Vagina (tissue), 2 donors: ENCODE results near the gene OARD1. TPM values are rescaled to one million over a fixed set of nuclear protein-coding genes. Genes with fewer than 3 reads are reported as not detected.

Source experiments
- DNase-seq, 2 donors: peaks; one replicate each; pipeline ENCODE4 v3.0.0-alpha.2; 2017; ENCODE audit errors: extremely low spot score in 2 of 2
- H3K27ac ChIP-seq: fragments of 200-600 bp; sonication (generic); one replicate; pipeline ENCODE4 v1.5.1; 2019
- H3K27me3 ChIP-seq: fragments of 200-600 bp; sonication (generic); one replicate; pipeline ENCODE4 v1.5.1; 2019
- H3K36me3 ChIP-seq, 2 donors: fragments of 200-600 bp; sonication (generic); one replicate each; pipeline ENCODE4 v1.5.1; 2017 to 2019
- H3K4me1 ChIP-seq: fragments of 200-600 bp; sonication (generic); one replicate; pipeline ENCODE4 v1.5.1; 2019
- H3K4me3 ChIP-seq, 2 donors: fragments of 200-600 bp; sonication (generic); 1 replicate in 1 of 2; 2 replicates in 1 of 2; pipeline ENCODE4 v1.5.1; 2016 to 2019
- H3K9me3 ChIP-seq: fragments of 200-600 bp; sonication (generic); one replicate; pipeline ENCODE4 v1.5.1; 2019
- CTCF ChIP-seq, 3 experiments: fragments of 450-650 bp in 2 of 3; fragments of 200-600 bp in 1 of 3; sonication (generic) in 1 of 3; IDR thresholded peaks; one replicate each; pipeline ENCODE4 v1.5.1; 2017 to 2019; ENCODE audit warnings: antibody characterized with exemption in 3 of 3, mild to moderate bottlenecking in 2 of 3, moderate library complexity in 2 of 3
- POLR2A ChIP-seq, 2 donors: fragments of 450-650 bp; IDR thresholded peaks; one replicate each; pipeline ENCODE4 v1.6.1; 2017; ENCODE audit warnings: antibody characterized with exemption in 2 of 2, mild to moderate bottlenecking in 2 of 2, moderate library complexity in 2 of 2
- POLR2AphosphoS5 ChIP-seq, 2 donors: sonication (generic); formaldehyde crosslinking; IDR thresholded peaks; one replicate each; pipeline ENCODE4 v1.9.0; 2017; ENCODE audit warnings: antibody characterized with exemption in 2 of 2, mild to moderate bottlenecking in 2 of 2, low read depth in 1 of 2; ENCODE audit not compliant: insufficient read depth in 1 of 2
- intact Hi-C: fragments of 100-400 bp; cut with DNase I; formaldehyde crosslinking; loops from one replicate; pipeline ENCODE4 v1.15.1; 2023
- total RNA-seq: library from RNA; depleted of rRNA; stranded (reverse); fragments of >200 nt; gene quantifications from one replicate; pipeline ENCODE4 v1.2.3, GENCODE V29; 2016

OARD1 gene
- total RNA-seq, 1 donor from 2014 or later: 14.7 TPM

- H3K27ac ChIP-seq: no peak overlapping the region
- H3K4me1 ChIP-seq: no peaks in the 10 kb centered on the region
- no peak for DNase-seq
- no peaks in the 10 kb centered on the region for H3K27me3 ChIP-seq
- no peak overlapping the region for H3K4me3 ChIP-seq
- intact Hi-C loops: no loop called here
- H3K9me3 ChIP-seq: no peaks in the 10 kb centered on the region
- peaks cover 0 to 43% of the 10 kb centered on the region in 2 donors for H3K36me3 ChIP-seq
- no peak for TF ChIP-seq CTCF (IDR thresholded peaks at IDR 0.05)
- TF ChIP-seq POLR2A (IDR thresholded peaks at IDR 0.05): no peak
- TF ChIP-seq POLR2AphosphoS5 (IDR thresholded peaks at IDR 0.05; ENCODE audit: insufficient read depth in 1 of 2, low read depth in 1 of 2): no peak
These were observed 28.7 kb upstream of the OARD1 start for GRCh38 chr6:41100871-41101287.

GRCh38 chr6:41098366-41098765 is 26.2 kb upstream of the OARD1 start:
- Histone ChIP-seq H3K27ac (no peak overlapping the region), H3K36me3 (peaks cover 0 to 68% of the 10 kb centered on the region in 2 donors)

GRCh38 chr6:41097467-41098090 is 25.4 kb upstream of the OARD1 start:
- Histone ChIP-seq H3K4me3 (no peak overlapping the region), H3K9me3 (no peaks in the 10 kb centered on the region), H3K36me3 (peaks cover 0 to 76% of the 10 kb centered on the region in 2 donors), H3K4me1 (no peaks in the 10 kb centered on the region), H3K27me3 (no peaks in the 10 kb centered on the region), H3K27ac (no peak overlapping the region)
- no peak for DNase-seq
- TF ChIP-seq POLR2A (IDR thresholded peaks at IDR 0.05) (no peak), CTCF (IDR thresholded peaks at IDR 0.05) (no peak), POLR2AphosphoS5 (IDR thresholded peaks at IDR 0.05; ENCODE audit: insufficient read depth in 1 of 2, low read depth in 1 of 2) (no peak)
- intact Hi-C loops: no loop called here

More at GRCh38 chr6:41098366-41098765, 26.2 kb upstream of the OARD1 start:
- intact Hi-C loops: no loop called here
- no peak for DNase-seq
- Histone ChIP-seq H3K4me3 (no peak overlapping the region), H3K9me3 (no peaks in the 10 kb centered on the region), H3K27me3 (no peaks in the 10 kb centered on the region), H3K4me1 (no peaks in the 10 kb centered on the region)
- TF ChIP-seq POLR2A (IDR thresholded peaks at IDR 0.05) (no peak), CTCF (IDR thresholded peaks at IDR 0.05) (no peak), POLR2AphosphoS5 (IDR thresholded peaks at IDR 0.05; ENCODE audit: insufficient read depth in 1 of 2, low read depth in 1 of 2) (no peak)

- Histone ChIP-seq H3K27ac (no peak overlapping the region), H3K4me3 (no peak overlapping the region), H3K27me3 (no peaks in the 10 kb centered on the region), H3K36me3 (peaks cover 8 to 95% of the 10 kb centered on the region in 2 donors), H3K4me1 (no peaks in the 10 kb centered on the region), H3K9me3 (no peaks in the 10 kb centered on the region)
- no peak for DNase-seq
- intact Hi-C loops: no loop called here
- TF ChIP-seq CTCF (IDR thresholded peaks at IDR 0.05): no peak
- no peak for TF ChIP-seq POLR2A (IDR thresholded peaks at IDR 0.05)
- no peak for TF ChIP-seq POLR2AphosphoS5 (IDR thresholded peaks at IDR 0.05; ENCODE audit: insufficient read depth in 1 of 2, low read depth in 1 of 2)
These were observed 21.6 kb upstream of the OARD1 start for GRCh38 chr6:41093729-41094128.

GRCh38 chr6:41092421-41093140 is 20.4 kb upstream of the OARD1 start:
- H3K27ac ChIP-seq: no peak overlapping the region
- H3K27me3 ChIP-seq: no peaks in the 10 kb centered on the region
- H3K4me1 ChIP-seq: no peaks in the 10 kb centered on the region
- no peak for TF ChIP-seq CTCF (IDR thresholded peaks at IDR 0.05)
- no peak for TF ChIP-seq POLR2A (IDR thresholded peaks at IDR 0.05)
- no peak for TF ChIP-seq POLR2AphosphoS5 (IDR thresholded peaks at IDR 0.05; ENCODE audit: insufficient read depth in 1 of 2, low read depth in 1 of 2)
- peaks cover 8 to 83% of the 10 kb centered on the region in 2 donors for H3K36me3 ChIP-seq
- H3K9me3 ChIP-seq: no peaks in the 10 kb centered on the region
- no peak for DNase-seq
- H3K4me3 ChIP-seq: no peak overlapping the region
- intact Hi-C loops: no loop called here
